ENCODE measurements around the gene RPTOR. TPM values are rescaled to one million over a fixed set of nuclear protein-coding genes. Genes with fewer than 3 reads are reported as not detected.

The RPTOR gene
- total and polyA plus RNA-seq, 2 experiments from 2014 or later = 6.6 to 16.1 TPM

- H3K36me3 ChIP-seq (ENCODE audit: low read depth) = no peaks in the 10 kb centered on the region
- H3K9ac ChIP-seq = no peak overlapping the region
- H3K79me2 ChIP-seq (ENCODE audit: insufficient read depth) = no peaks in the 10 kb centered on the region
- no peak for TF ChIP-seq EZH2phosphoT487 (IDR thresholded peaks at IDR 0.05; ENCODE audit: insufficient read depth, low read depth)
- no peak for TF ChIP-seq EZH2 (IDR thresholded peaks at IDR 0.05; ENCODE audit: insufficient read depth, poor library complexity, severe bottlenecking)
- WGBS, 2 experiments (ENCODE audit: low coverage in 1 of 2, low lambda C conversion rate in 2 of 2, missing lambda C conversion rate in 2 of 2) = 97 to 99% methylated on average over 22 of the region's 22 CpGs
- H2AFZ ChIP-seq = no peak overlapping the region
- H3F3A ChIP-seq (ENCODE audit: insufficient read depth) = no peaks in the 10 kb centered on the region
- in situ Hi-C loops (cut with MboI) = no loop called here
- DNase-seq = no peak
- H3K4me1 ChIP-seq (ENCODE audit: insufficient read depth) = peaks cover 3% of the 10 kb centered on the region
- H3K27me3 ChIP-seq (replicated peaks; ENCODE audit: insufficient read depth) = no peaks in the 10 kb centered on the region
- no peak overlapping the region for H3K4me3 ChIP-seq
- H3K27ac ChIP-seq = no peak overlapping the region
- H3K4me2 ChIP-seq (ENCODE audit: unreplicated experiment) = no peak overlapping the region
- no peaks in the 10 kb centered on the region for H4K20me1 ChIP-seq (ENCODE audit: insufficient read depth)
- H3K9me2 ChIP-seq (ENCODE audit: insufficient read depth) = no peaks in the 10 kb centered on the region
- no peaks in the 10 kb centered on the region for H3K9me3 ChIP-seq (ENCODE audit: low read depth)
These were observed 409.1 kb downstream of the RPTOR start for GRCh38 chr17:80953471-80954315.

DNA sequence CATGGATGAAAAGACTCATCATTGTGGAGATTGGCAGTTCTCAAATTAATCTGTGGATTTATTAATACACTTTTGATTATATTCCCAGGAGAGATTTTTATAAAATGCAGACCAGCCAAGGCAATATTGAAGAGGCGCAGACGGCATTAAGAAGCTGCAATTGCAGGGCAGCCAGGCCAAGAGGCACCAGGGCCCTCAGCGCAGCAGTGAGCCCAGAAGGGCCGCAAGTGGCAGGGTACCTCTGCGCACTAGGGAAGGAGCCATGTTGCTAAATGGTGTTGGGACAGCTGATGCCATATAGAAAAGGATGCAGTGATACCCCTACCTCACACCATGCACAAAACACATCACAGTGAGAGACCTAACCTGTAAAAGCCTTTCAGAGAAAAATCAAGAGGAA, 410.4 kb downstream of the RPTOR start:
- no peak for DNase-seq
- no peak overlapping the region for H2AFZ ChIP-seq
- no peak overlapping the region for H3K4me2 ChIP-seq (ENCODE audit: unreplicated experiment)
- in situ Hi-C loops (cut with MboI) = no loop called here
- no peaks in the 10 kb centered on the region for H3F3A ChIP-seq (ENCODE audit: insufficient read depth)
- no peaks in the 10 kb centered on the region for H3K9me3 ChIP-seq (ENCODE audit: low read depth)
- peaks cover 12% of the 10 kb centered on the region for H3K4me1 ChIP-seq (ENCODE audit: insufficient read depth)
- H4K20me1 ChIP-seq (ENCODE audit: insufficient read depth) = no peaks in the 10 kb centered on the region
- H3K79me2 ChIP-seq (ENCODE audit: insufficient read depth) = no peaks in the 10 kb centered on the region
- TF ChIP-seq EZH2 (IDR thresholded peaks at IDR 0.05; ENCODE audit: insufficient read depth, poor library complexity, severe bottlenecking) (no peak), EZH2phosphoT487 (IDR thresholded peaks at IDR 0.05; ENCODE audit: insufficient read depth, low read depth) (no peak)
- no peaks in the 10 kb centered on the region for H3K27me3 ChIP-seq (replicated peaks; ENCODE audit: insufficient read depth)
- no peak overlapping the region for H3K4me3 ChIP-seq
- no peaks in the 10 kb centered on the region for H3K36me3 ChIP-seq (ENCODE audit: low read depth)
- H3K27ac ChIP-seq = no peak overlapping the region
- WGBS, 2 experiments (ENCODE audit: low coverage in 1 of 2, low lambda C conversion rate in 2 of 2, missing lambda C conversion rate in 2 of 2) = 98 to 99% methylated on average over 5 of the region's 5 CpGs
- no peak overlapping the region for H3K9ac ChIP-seq
- H3K9me2 ChIP-seq (ENCODE audit: insufficient read depth) = no peaks in the 10 kb centered on the region

DNA sequence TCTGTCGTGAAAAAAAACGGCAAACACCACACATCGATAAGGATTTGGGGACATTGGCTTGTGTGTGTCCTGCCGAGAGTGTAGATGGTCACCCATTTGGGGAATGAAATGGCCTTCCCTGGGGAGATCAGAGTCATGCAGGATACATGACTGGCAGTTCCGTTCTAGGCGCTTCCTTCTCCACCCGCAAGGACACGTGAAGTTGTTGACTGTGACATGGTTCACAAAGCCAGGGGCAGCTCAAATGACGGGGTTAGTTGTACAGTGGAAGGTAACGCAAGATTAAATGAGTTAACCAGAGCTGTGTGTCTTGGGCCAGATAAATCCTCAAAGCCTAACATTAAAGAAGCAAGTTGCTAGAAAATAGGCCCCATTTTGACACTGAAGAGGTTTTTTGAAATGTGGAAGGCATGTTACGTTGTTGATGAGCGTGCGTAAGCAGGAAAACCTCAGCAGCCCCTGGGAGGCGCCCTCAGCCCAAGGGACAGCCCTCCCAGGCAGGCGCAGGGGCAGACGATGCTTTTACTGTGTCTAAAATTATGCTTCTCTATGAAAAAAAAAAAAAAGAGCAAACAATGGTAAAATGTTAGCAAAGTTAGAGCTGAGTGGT, 411.1 kb downstream of the RPTOR start:
- Histone ChIP-seq H3K27me3 (replicated peaks; ENCODE audit: insufficient read depth) (no peaks in the 10 kb centered on the region), H2AFZ (no peak overlapping the region), H3K4me2 (ENCODE audit: unreplicated experiment) (no peak overlapping the region), H3K27ac (no peak overlapping the region), H4K20me1 (ENCODE audit: insufficient read depth) (no peaks in the 10 kb centered on the region), H3K4me3 (no peak overlapping the region), H3K36me3 (ENCODE audit: low read depth) (no peaks in the 10 kb centered on the region), H3K9ac (no peak overlapping the region), H3K9me2 (ENCODE audit: insufficient read depth) (no peaks in the 10 kb centered on the region), H3F3A (ENCODE audit: insufficient read depth) (no peaks in the 10 kb centered on the region), H3K9me3 (ENCODE audit: low read depth) (no peaks in the 10 kb centered on the region), H3K4me1 (ENCODE audit: insufficient read depth) (peaks cover 12% of the 10 kb centered on the region), H3K79me2 (ENCODE audit: insufficient read depth) (no peaks in the 10 kb centered on the region)
- in situ Hi-C loops (cut with MboI) = no loop called here
- no peak for DNase-seq
- WGBS, 2 experiments (ENCODE audit: low coverage in 1 of 2, low lambda C conversion rate in 2 of 2, missing lambda C conversion rate in 2 of 2) = 98% methylated on average over 16 of the region's 16 CpGs
- TF ChIP-seq EZH2 (IDR thresholded peaks at IDR 0.05; ENCODE audit: insufficient read depth, poor library complexity, severe bottlenecking) (no peak), EZH2phosphoT487 (IDR thresholded peaks at IDR 0.05; ENCODE audit: insufficient read depth, low read depth) (no peak)

DNA sequence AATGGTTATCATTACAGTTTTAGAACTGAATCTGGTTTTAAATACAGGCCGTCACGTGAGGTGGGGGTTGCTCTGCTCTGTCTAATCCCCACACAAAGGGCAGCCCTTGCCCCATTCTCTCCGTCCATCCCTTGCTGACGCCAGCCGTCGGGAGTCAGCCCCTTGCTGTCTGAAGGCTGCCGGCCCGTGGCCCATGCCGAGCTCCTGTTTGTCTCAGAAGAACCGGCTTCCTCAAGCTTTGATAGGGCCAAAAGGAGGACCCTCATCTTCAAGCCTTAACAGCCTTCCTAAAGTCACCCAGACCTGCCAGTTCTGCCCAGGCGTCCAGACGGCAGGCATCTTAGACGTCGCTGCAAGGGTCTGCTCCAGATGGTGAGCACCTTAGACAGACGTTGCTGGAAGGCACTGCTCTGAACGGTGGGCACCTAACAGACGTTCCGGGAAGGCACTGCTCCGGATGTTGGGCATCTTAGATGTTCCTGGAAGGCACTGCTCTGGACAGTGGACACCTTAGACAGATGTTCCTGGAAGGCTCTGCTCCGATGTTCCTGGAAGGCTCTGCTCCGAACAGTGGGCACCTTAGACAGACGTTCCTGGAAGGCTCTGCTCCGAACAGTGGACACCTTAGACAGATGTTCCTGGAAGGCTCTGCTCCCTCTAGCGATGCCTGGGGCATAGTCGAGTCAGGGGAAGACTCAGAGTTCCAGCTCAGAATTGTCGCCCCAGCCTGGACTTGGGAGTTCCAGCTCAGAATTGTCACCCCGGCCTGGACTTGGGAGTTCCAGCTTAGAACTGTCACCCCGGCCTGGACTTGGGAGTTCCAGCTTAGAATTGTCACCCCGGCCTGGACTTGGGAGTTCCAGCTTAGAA, 411.9 kb downstream of the RPTOR start:
- Histone ChIP-seq H3K4me2 (ENCODE audit: unreplicated experiment) (no peak overlapping the region), H3F3A (ENCODE audit: insufficient read depth) (no peaks in the 10 kb centered on the region), H3K9me3 (ENCODE audit: low read depth) (no peaks in the 10 kb centered on the region), H3K27ac (no peak overlapping the region), H3K36me3 (ENCODE audit: low read depth) (no peaks in the 10 kb centered on the region), H3K27me3 (replicated peaks; ENCODE audit: insufficient read depth) (no peaks in the 10 kb centered on the region), H3K4me1 (ENCODE audit: insufficient read depth) (peaks cover 12% of the 10 kb centered on the region), H3K4me3 (no peak overlapping the region), H3K9ac (no peak overlapping the region), H3K79me2 (ENCODE audit: insufficient read depth) (no peaks in the 10 kb centered on the region), H3K9me2 (ENCODE audit: insufficient read depth) (no peaks in the 10 kb centered on the region), H4K20me1 (ENCODE audit: insufficient read depth) (no peaks in the 10 kb centered on the region), H2AFZ (no peak overlapping the region)
- TF ChIP-seq EZH2phosphoT487 (IDR thresholded peaks at IDR 0.05; ENCODE audit: insufficient read depth, low read depth) (no peak), EZH2 (IDR thresholded peaks at IDR 0.05; ENCODE audit: insufficient read depth, poor library complexity, severe bottlenecking) (no peak)
- no peak for DNase-seq
- in situ Hi-C loops (cut with MboI) = no loop called here
- WGBS, 2 experiments (ENCODE audit: low coverage in 1 of 2, low lambda C conversion rate in 2 of 2, missing lambda C conversion rate in 2 of 2) = 93 to 96% methylated on average over 27 of the region's 29 CpGs
